GM12878 (cell line): ENCODE measurements around the gene SLC2A9. TPM values are rescaled to one million over a fixed set of nuclear protein-coding genes. Genes with fewer than 3 reads are reported as not detected.

ENCODE experiments used
- ATAC-seq: fragments of 200-7000 bp; cut with Tn5 transposase; 3 replicates; pipeline ENCODE4 v1.9.1; 2020; ENCODE audit warnings: mild to moderate bottlenecking, moderate library complexity
- BruUV-seq: library from RNA; stranded (reverse); fragments of 400-500 nt; replicated peaks from 2 replicates; lab custom pipeline; 2021; lab: Mats Ljungman, UMichigan
- CTCF ChIA-PET: fragments of 300-600 bp; sonication (Branson Sonifier 250); formaldehyde crosslinking; extraction: SDS; loops from one replicate; lab custom pipeline; 2021; ENCODE audit warnings: inconsistent platforms; lab: Yijun Ruan, JAX
- POLR2A ChIA-PET: fragments of 350-600 bp; formaldehyde crosslinking; extraction: SDS; loops from one replicate; lab custom pipeline; 2021; ENCODE audit warnings: inconsistent platforms; lab: Charles Lee
- RAD21 ChIA-PET: fragments of 300-600 bp; sonication (Branson Sonifier 250); formaldehyde crosslinking; loops from one replicate; lab custom pipeline; 2023; ENCODE audit warnings: antibody characterized with exemption; ENCODE audit not compliant: unreplicated experiment; lab: Charles Lee
- SMC1A ChIA-PET: fragments of 300-600 bp; sonication (Branson Sonifier 250); formaldehyde crosslinking; loops from one replicate; lab custom pipeline; 2023; ENCODE audit not compliant: unreplicated experiment, uncharacterized antibody; lab: Charles Lee
- DNase-seq: peaks from one replicate; pipeline ENCODE4 v3.0.0-alpha.2; 2011; ENCODE audit warnings: low read depth, low spot score
- FAIRE-seq: peaks from 3 replicates; lab custom pipeline; 2011; peaks lifted over from hg19 to GRCh38; lab: Jason Lieb, UNC
- H2AFZ ChIP-seq: 2 replicates; pipeline ENCODE4 v1.6.0; 2011; ENCODE audit warnings: low read depth, low read length, control low read depth; ENCODE audit not compliant: control insufficient read depth
- H3K27ac ChIP-seq: 2 replicates; pipeline ENCODE4 v1.5.1; 2011; ENCODE audit warnings: control low read depth; ENCODE audit not compliant: control insufficient read depth, insufficient read depth
- H3K27me3 ChIP-seq, 2 experiments: replicated peaks in 1 of 2; 2 replicates each; pipeline versions ENCODE4 v1.6.0 to v1.6.1; 2011; ENCODE audit warnings: low read length in 1 of 2; ENCODE audit not compliant: control insufficient read depth in 2 of 2, insufficient read depth in 2 of 2
- H3K36me3 ChIP-seq, 2 experiments: 2 replicates each; pipeline ENCODE4 v1.5.1; 2011; ENCODE audit warnings: low read length in 1 of 2; ENCODE audit not compliant: control insufficient read depth in 2 of 2, insufficient read depth in 2 of 2
- H3K4me1 ChIP-seq: 2 replicates; pipeline ENCODE4 v1.6.1; 2011; ENCODE audit warnings: mild to moderate bottlenecking, low read length, moderate library complexity, mixed read lengths; ENCODE audit not compliant: control insufficient read depth, insufficient read depth
- H3K4me2 ChIP-seq: 2 replicates; pipeline ENCODE4 v1.6.0; 2011; ENCODE audit warnings: control low read depth; ENCODE audit not compliant: control insufficient read depth, insufficient read depth
- H3K4me3 ChIP-seq: fragments of 200-600 bp; sonication (generic); 2 replicates; pipeline ENCODE4 v1.5.1; 2016
- H3K79me2 ChIP-seq: 2 replicates; pipeline ENCODE4 v1.6.0; 2011; ENCODE audit warnings: low read length; ENCODE audit not compliant: control insufficient read depth, insufficient read depth
- H3K9ac ChIP-seq: 2 replicates; pipeline ENCODE4 v1.8.0; 2011; ENCODE audit warnings: low read length, control low read depth, mixed read lengths; ENCODE audit not compliant: control insufficient read depth, insufficient read depth
- H3K9me3 ChIP-seq: replicated peaks from 3 replicates; pipeline ENCODE4 v1.5.1; 2011; ENCODE audit warnings: mild to moderate bottlenecking, low read length; ENCODE audit not compliant: control insufficient read depth, insufficient read depth
- H4K20me1 ChIP-seq: 2 replicates; pipeline ENCODE4 v1.6.0; 2011; ENCODE audit not compliant: control insufficient read depth, insufficient read depth
- CEBPB ChIP-seq, 2 experiments: fragments of 150-350 bp in 1 of 2; IDR thresholded peaks; 2 replicates each; pipeline ENCODE4 v1.6.1; 2012 to 2014; ENCODE audit warnings: low read depth in 2 of 2, low read length in 2 of 2, borderline replicate concordance in 1 of 2, inconsistent platforms in 1 of 2
- EP300 ChIP-seq, 2 experiments: fragments of 150-350 bp in 1 of 2; IDR thresholded peaks; 2 replicates each; pipeline ENCODE4 v1.6.1; 2011 to 2012; ENCODE audit warnings: low read depth in 2 of 2, low read length in 2 of 2, borderline replicate concordance in 1 of 2, improper control_type of control experiment in 1 of 2, inconsistent platforms in 1 of 2; ENCODE audit not compliant: control insufficient read depth in 1 of 2
- LARP7 ChIP-seq: fragments of 450-650 bp; IDR thresholded peaks from 2 replicates; pipeline ENCODE4 v1.6.1; 2017; ENCODE audit warnings: mild to moderate bottlenecking
- MYC ChIP-seq: IDR thresholded peaks from 2 replicates; pipeline ENCODE4 v1.6.1; 2011; ENCODE audit warnings: mild to moderate bottlenecking, low read length, moderate library complexity, inconsistent platforms; ENCODE audit not compliant: insufficient read depth, insufficient replicate concordance, insufficient read length, severe bottlenecking
- NR2C1 ChIP-seq: fragments of 450-650 bp; IDR thresholded peaks from 2 replicates; pipeline ENCODE4 v1.6.1; 2017; ENCODE audit warnings: antibody characterized with exemption, mild to moderate bottlenecking, moderate library complexity
- NR2F1 ChIP-seq: fragments of 450-650 bp; conservative IDR thresholded peaks from 2 replicates; pipeline ENCODE4 v1.6.1; 2017; ENCODE audit warnings: mild to moderate bottlenecking
- STAT3 ChIP-seq: IDR thresholded peaks from 2 replicates; pipeline ENCODE4 v1.6.1; 2011; ENCODE audit warnings: low read depth, low read length, improper control_type of control experiment
- TCF3 ChIP-seq: IDR thresholded peaks from 2 replicates; pipeline ENCODE4 v1.6.1; 2012; ENCODE audit warnings: low read depth, mild to moderate bottlenecking, low read length, borderline replicate concordance; ENCODE audit not compliant: insufficient read depth
- WGBS: methylation state at CpG from one replicate; pipeline ENCODE4 v1.1.6; 2016; ENCODE audit warnings: low lambda C conversion rate; ENCODE audit not compliant: insufficient replicate concordance, insufficient coverage; ENCODE audit errors: missing lambda C conversion rate; 5-methylcytosine and 5-hydroxymethylcytosine counted together
- in situ Hi-C: fragments of 300-500 bp; cut with MboI; formaldehyde crosslinking; loops from 9 replicates; pipeline ENCODE4 v1.14.3; 2018; ENCODE audit warnings: mixed read lengths
- intact Hi-C: fragments of 100-400 bp; cut with micrococcal nuclease; formaldehyde crosslinking; loops from one replicate; pipeline ENCODE4 v1.14.2; 2022; ENCODE audit not compliant: unreplicated experiment
- polyA plus RNA-seq, 11 experiments: library from polyadenylated mRNA; depleted of rRNA in 4 of 11; unstranded in 6 of 11; stranded (reverse) in 5 of 11; fragments of >200 nt; fragmentation: Nextera tagmentation in 4 of 11; fragmentation: Illumina TruSeq in 1 of 11; extraction: Ambion mirVana in 4 of 11; extraction: Trizol in 1 of 11; gene quantifications; 1 replicate in 1 of 11; 2 replicates in 10 of 11; pipeline versions ENCODE4 v1.2.1 to v1.2.3, GENCODE V29; 2011 to 2016; ENCODE audit warnings: inconsistent platforms in 2 of 11, missing spikeins in 2 of 11, low read depth in 1 of 11
- total RNA-seq, 4 experiments: library from RNA; depleted of rRNA in 3 of 4; stranded (reverse); fragments of >200 nt in 3 of 4; fragmentation: Illumina TruSeq in 1 of 4; extraction: Trizol in 1 of 4; gene quantifications; 2 replicates each; pipeline versions ENCODE4 v1.2.1 to v1.2.3, GENCODE V29; 2013 to 2021
- TF ChIP-seq, protein P1 (sequence below): fragments of 450-650 bp; IDR thresholded peaks from 2 replicates; pipeline ENCODE4 v1.6.1; 2017; ENCODE audit warnings: mild to moderate bottlenecking
- TF ChIP-seq, protein P2 (sequence below): IDR thresholded peaks from 2 replicates; pipeline ENCODE4 v1.6.1; 2012; ENCODE audit warnings: low read length, inconsistent platforms
- TF ChIP-seq, protein P3 (sequence below), 3 experiments: IDR thresholded peaks in 2 of 3; conservative IDR thresholded peaks in 1 of 3; 2 replicates each; pipeline ENCODE4 v1.5.1; 2011; ENCODE audit warnings: low read depth in 3 of 3, low read length in 3 of 3, mild to moderate bottlenecking in 3 of 3, control low read depth in 2 of 3, moderate library complexity in 2 of 3, inconsistent platforms in 1 of 3, mixed read lengths in 1 of 3; ENCODE audit not compliant: control insufficient read depth in 2 of 3, insufficient read depth in 1 of 3; ENCODE audit errors: extremely low read depth in 1 of 3
- TF ChIP-seq, protein P4 (sequence below): IDR thresholded peaks from 2 replicates; pipeline ENCODE4 v1.6.1; 2012; ENCODE audit warnings: low read depth, low read length, improper control_type of control experiment
- TF ChIP-seq, protein P5 (sequence below): fragments of 450-650 bp; formaldehyde crosslinking; IDR thresholded peaks from 2 replicates; pipeline ENCODE4 v1.4.0; 2022; ENCODE audit warnings: mild to moderate bottlenecking, moderate library complexity

SLC2A9 gene
- total and polyA plus RNA-seq, 10 of the 15 experiments (the other 5 are each of a cell fraction or from before 2014, with no cell fraction given), result 0.28 to 2.8 (median 1.2) TPM

DNA sequence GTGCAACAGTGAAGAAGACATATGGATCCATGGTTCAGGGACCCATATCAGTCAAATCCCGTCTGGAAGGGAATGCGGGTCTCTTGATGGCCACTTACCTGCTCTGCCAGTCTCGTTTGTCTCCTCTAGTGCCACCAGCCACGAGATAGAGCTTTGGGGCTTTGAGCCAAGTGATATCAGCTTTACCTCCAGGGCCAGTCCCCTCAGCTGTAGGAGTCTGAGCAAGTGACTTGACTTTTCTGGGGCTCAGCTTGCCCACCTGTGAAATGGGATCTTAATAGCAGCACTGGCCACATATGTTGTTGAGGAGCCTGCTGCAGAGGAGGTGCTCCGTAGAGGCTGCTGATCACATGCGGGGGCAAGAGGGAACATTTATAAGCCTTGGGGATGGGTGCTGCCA, 1.2 kb downstream of the SLC2A9 start:
- Histone ChIP-seq H3K4me2 (no peak overlapping the region), H3K9ac (no peak overlapping the region), H3K27ac (no peak overlapping the region), H3K27me3 (no peaks in the 10 kb centered on the region; a peak in 1 of 4 replicates), H3K79me2 (no peaks in the 10 kb centered on the region), H3K9me3 (no peaks in the 10 kb centered on the region), H3K4me3 (no peak overlapping the region), H3K4me1 (peaks cover 12% of the 10 kb centered on the region), H3K36me3 (no peaks in the 10 kb centered on the region), H2AFZ (no peak overlapping the region), H4K20me1 (no peaks in the 10 kb centered on the region)
- intact Hi-C loops, result no loop called here
- TF ChIP-seq STAT3 (no peak), TCF3 (no peak), NR2F1 (no peak), MYC (no peak), LARP7 (no peak), NR2C1 (no peak), CEBPB (IDR thresholded peaks at IDR 0.05; ENCODE audit: borderline replicate concordance in 1 of 2, low read depth in 2 of 2, low read length in 2 of 2) (no peak), EP300 (IDR thresholded peaks at IDR 0.05; ENCODE audit: borderline replicate concordance in 1 of 2, control insufficient read depth in 1 of 2, low read depth in 2 of 2, low read length in 2 of 2) (no peak)
- TF ChIP-seq, protein P1, sequence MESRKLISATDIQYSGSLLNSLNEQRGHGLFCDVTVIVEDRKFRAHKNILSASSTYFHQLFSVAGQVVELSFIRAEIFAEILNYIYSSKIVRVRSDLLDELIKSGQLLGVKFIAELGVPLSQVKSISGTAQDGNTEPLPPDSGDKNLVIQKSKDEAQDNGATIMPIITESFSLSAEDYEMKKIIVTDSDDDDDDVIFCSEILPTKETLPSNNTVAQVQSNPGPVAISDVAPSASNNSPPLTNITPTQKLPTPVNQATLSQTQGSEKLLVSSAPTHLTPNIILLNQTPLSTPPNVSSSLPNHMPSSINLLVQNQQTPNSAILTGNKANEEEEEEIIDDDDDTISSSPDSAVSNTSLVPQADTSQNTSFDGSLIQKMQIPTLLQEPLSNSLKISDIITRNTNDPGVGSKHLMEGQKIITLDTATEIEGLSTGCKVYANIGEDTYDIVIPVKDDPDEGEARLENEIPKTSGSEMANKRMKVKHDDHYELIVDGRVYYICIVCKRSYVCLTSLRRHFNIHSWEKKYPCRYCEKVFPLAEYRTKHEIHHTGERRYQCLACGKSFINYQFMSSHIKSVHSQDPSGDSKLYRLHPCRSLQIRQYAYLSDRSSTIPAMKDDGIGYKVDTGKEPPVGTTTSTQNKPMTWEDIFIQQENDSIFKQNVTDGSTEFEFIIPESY, result no peak
- TF ChIP-seq, protein P2, sequence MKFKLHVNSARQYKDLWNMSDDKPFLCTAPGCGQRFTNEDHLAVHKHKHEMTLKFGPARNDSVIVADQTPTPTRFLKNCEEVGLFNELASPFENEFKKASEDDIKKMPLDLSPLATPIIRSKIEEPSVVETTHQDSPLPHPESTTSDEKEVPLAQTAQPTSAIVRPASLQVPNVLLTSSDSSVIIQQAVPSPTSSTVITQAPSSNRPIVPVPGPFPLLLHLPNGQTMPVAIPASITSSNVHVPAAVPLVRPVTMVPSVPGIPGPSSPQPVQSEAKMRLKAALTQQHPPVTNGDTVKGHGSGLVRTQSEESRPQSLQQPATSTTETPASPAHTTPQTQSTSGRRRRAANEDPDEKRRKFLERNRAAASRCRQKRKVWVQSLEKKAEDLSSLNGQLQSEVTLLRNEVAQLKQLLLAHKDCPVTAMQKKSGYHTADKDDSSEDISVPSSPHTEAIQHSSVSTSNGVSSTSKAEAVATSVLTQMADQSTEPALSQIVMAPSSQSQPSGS, result no peak
- TF ChIP-seq, protein P3, sequence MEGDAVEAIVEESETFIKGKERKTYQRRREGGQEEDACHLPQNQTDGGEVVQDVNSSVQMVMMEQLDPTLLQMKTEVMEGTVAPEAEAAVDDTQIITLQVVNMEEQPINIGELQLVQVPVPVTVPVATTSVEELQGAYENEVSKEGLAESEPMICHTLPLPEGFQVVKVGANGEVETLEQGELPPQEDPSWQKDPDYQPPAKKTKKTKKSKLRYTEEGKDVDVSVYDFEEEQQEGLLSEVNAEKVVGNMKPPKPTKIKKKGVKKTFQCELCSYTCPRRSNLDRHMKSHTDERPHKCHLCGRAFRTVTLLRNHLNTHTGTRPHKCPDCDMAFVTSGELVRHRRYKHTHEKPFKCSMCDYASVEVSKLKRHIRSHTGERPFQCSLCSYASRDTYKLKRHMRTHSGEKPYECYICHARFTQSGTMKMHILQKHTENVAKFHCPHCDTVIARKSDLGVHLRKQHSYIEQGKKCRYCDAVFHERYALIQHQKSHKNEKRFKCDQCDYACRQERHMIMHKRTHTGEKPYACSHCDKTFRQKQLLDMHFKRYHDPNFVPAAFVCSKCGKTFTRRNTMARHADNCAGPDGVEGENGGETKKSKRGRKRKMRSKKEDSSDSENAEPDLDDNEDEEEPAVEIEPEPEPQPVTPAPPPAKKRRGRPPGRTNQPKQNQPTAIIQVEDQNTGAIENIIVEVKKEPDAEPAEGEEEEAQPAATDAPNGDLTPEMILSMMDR (IDR thresholded peaks at IDR 0.05 in 2 of 3, conservative IDR thresholded peaks at IDR 0.05 in 1 of 3; ENCODE audit: control insufficient read depth in 2 of 3, extremely low read depth in 1 of 3, insufficient read depth in 1 of 3, low read depth in 3 of 3, low read length in 3 of 3), result no peak
- TF ChIP-seq, protein P4, sequence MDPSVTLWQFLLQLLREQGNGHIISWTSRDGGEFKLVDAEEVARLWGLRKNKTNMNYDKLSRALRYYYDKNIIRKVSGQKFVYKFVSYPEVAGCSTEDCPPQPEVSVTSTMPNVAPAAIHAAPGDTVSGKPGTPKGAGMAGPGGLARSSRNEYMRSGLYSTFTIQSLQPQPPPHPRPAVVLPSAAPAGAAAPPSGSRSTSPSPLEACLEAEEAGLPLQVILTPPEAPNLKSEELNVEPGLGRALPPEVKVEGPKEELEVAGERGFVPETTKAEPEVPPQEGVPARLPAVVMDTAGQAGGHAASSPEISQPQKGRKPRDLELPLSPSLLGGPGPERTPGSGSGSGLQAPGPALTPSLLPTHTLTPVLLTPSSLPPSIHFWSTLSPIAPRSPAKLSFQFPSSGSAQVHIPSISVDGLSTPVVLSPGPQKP, result no peak
- TF ChIP-seq, protein P5, sequence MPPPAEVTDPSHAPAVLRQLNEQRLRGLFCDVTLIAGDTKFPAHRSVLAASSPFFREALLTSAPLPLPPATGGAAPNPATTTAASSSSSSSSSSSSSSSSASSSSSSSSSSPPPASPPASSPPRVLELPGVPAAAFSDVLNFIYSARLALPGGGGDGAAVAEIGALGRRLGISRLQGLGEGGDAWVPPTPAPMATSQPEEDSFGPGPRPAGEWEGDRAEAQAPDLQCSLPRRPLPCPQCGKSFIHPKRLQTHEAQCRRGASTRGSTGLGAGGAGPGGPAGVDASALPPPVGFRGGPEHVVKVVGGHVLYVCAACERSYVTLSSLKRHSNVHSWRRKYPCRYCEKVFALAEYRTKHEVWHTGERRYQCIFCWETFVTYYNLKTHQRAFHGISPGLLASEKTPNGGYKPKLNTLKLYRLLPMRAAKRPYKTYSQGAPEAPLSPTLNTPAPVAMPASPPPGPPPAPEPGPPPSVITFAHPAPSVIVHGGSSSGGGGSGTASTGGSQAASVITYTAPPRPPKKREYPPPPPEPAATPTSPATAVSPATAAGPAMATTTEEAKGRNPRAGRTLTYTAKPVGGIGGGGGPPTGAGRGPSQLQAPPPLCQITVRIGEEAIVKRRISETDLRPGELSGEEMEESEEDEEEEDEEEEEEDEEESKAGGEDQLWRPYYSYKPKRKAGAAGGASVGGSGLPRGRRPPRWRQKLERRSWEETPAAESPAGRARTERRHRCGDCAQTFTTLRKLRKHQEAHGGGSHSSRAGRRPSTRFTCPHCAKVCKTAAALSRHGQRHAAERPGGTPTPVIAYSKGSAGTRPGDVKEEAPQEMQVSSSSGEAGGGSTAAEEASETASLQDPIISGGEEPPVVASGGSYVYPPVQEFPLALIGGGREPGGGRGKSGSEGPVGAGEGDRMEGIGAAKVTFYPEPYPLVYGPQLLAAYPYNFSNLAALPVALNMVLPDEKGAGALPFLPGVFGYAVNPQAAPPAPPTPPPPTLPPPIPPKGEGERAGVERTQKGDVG (CRISPR knock-in tag), result no peak
- 78% methylated on average over 6 of the region's 6 CpGs for WGBS
- no TSS peak for BruUV-seq
- in situ Hi-C loops, result loop anchor here (10.0 kb wide), 1 partner anchor 485 kb away; no protein-coding TSS in a partner anchor
- RAD21 ChIA-PET, result no interaction called here
- DNase-seq, result no peak
- CTCF ChIA-PET, result interaction anchor here (0.9 to 2.2 kb wide), 7 partner anchors 12 to 317 kb away, joined by 3 to 15 read pairs (median 3); no protein-coding TSS in a partner anchor
- no peak for FAIRE-seq
- SMC1A ChIA-PET, result interaction anchor here (1.5 to 1.8 kb wide), 2 partner anchors 20 to 98 kb away, joined by 5 to 8 read pairs; no protein-coding TSS in a partner anchor
- POLR2A ChIA-PET, result no interaction called here
- no peak for ATAC-seq
